Measurements from ENCODE around the gene IL17B. TPM values are rescaled to one million over a fixed set of nuclear protein-coding genes. Genes with fewer than 3 reads are reported as not detected.

Gene IL17B
- total and polyA plus RNA-seq, 2 of the 13 experiments (the other 11 are each of a cell fraction or from before 2014, with no cell fraction given) = 0.29 to 2.6 TPM

- TF ChIP-seq AHDC1 (CRISPR knock-in tag; IDR thresholded peaks at IDR 0.05; ENCODE audit: borderline replicate concordance) = no peak
- TF ChIP-seq U2AF2 (IDR thresholded peaks at IDR 0.05; ENCODE audit: low read depth, low read length) = no peak
- TF ChIP-seq NR3C1 (CRISPR knock-in tag; IDR thresholded peaks at IDR 0.05) = no peak
- no peak for TF ChIP-seq U2AF1 (optimal IDR thresholded peaks at IDR 0.05; ENCODE audit: low read depth, low read length)
- TF ChIP-seq ZNF431 (CRISPR knock-in tag; IDR thresholded peaks at IDR 0.05; ENCODE audit: borderline replicate concordance, low read depth) = no peak
- no peak for TF ChIP-seq FIP1L1 (IDR thresholded peaks at IDR 0.05; ENCODE audit: borderline replicate concordance, insufficient read depth, low read depth, low read length)
- TF ChIP-seq ZNF274 (CRISPR knock-in tag; IDR thresholded peaks at IDR 0.05) = no peak
- peak; percentile 43; the same call in 1 of the 2 replicates for TF ChIP-seq SPEN (CRISPR knock-in tag; IDR thresholded peaks at IDR 0.05; ENCODE audit: low read depth)
- no peak for TF ChIP-seq ZNF17 (CRISPR knock-in tag; IDR thresholded peaks at IDR 0.05)
- no peak for TF ChIP-seq ZNF841 (CRISPR knock-in tag; IDR thresholded peaks at IDR 0.05; ENCODE audit: borderline replicate concordance)
- TF ChIP-seq JUND (CRISPR knock-in tag; IDR thresholded peaks at IDR 0.05) = no peak
- no peak for TF ChIP-seq HNRNPUL1 (IDR thresholded peaks at IDR 0.05; ENCODE audit: low read depth, low read length)
- TF ChIP-seq ZBTB21 (CRISPR knock-in tag; IDR thresholded peaks at IDR 0.05) = no peak
- TF ChIP-seq ZNF10 (CRISPR knock-in tag; IDR thresholded peaks at IDR 0.05; ENCODE audit: borderline replicate concordance, low read depth) = no peak
- no peak for TF ChIP-seq CREB3 (CRISPR knock-in tag; IDR thresholded peaks at IDR 0.05)
- TF ChIP-seq FOXO1 (CRISPR knock-in tag; IDR thresholded peaks at IDR 0.05) = peak; percentile 81
- no peak for TF ChIP-seq PBX3 (CRISPR knock-in tag; IDR thresholded peaks at IDR 0.05; ENCODE audit: borderline replicate concordance)
- TF ChIP-seq GLI4 (CRISPR knock-in tag; IDR thresholded peaks at IDR 0.05; ENCODE audit: borderline replicate concordance) = no peak
- TF ChIP-seq ZNF563 (CRISPR knock-in tag; IDR thresholded peaks at IDR 0.05) = no peak
- 0 out of 2 replicates have a peak, but pooled peaks have one; percentile 51 for TF ChIP-seq HINFP (CRISPR knock-in tag; IDR thresholded peaks at IDR 0.05; ENCODE audit: low read depth)
- TF ChIP-seq BRCA1 (CRISPR knock-in tag; IDR thresholded peaks at IDR 0.05) = no peak
These were observed 11.7 kb downstream of the IL17B start (continued) for GRCh38 chr5:149367249-149367971.
